PC-3 (cell line): ENCODE results near the gene MAPKAP1. TPM values are rescaled to one million over a fixed set of nuclear protein-coding genes. Genes with fewer than 3 reads are reported as not detected.

Source experiments
- ATAC-seq: fragments of 200-7000 bp; cut with Tn5 transposase; 2 replicates; pipeline ENCODE4 v1.9.1; 2020; ENCODE audit warnings: mild to moderate bottlenecking, moderate library complexity
- BruUV-seq: library from RNA; stranded (reverse); fragments of 400-500 nt; replicated peaks from 2 replicates; lab custom pipeline; 2021; lab: Mats Ljungman, UMichigan
- CTCF ChIA-PET: fragments of 300-600 bp; sonication (Branson Sonifier 250); formaldehyde crosslinking; loops from one replicate; lab custom pipeline; 2022; ENCODE audit warnings: antibody characterized with exemption; lab: Charles Lee
- POLR2A ChIA-PET: fragments of 300-600 bp; sonication (Branson Sonifier 250); formaldehyde crosslinking; loops from one replicate; lab custom pipeline; 2022; ENCODE audit warnings: antibody characterized with exemption; ENCODE audit not compliant: unreplicated experiment; lab: Charles Lee
- DNase-seq: peaks from one replicate; pipeline ENCODE4 v3.0.0-alpha.2; 2015
- H2AFZ ChIP-seq: fragments of 300-600 bp; sonication (generic); 2 replicates; pipeline ENCODE4 v1.6.0; 2016; ENCODE audit warnings: antibody characterized with exemption, low read length
- H3F3A ChIP-seq: fragments of 300-600 bp; sonication (generic); one replicate; pipeline ENCODE4 v1.6.0; 2017; ENCODE audit warnings: antibody characterized with exemption, low read length, control low read depth, mild to moderate bottlenecking; ENCODE audit not compliant: unreplicated experiment
- H3K27ac ChIP-seq: fragments of 300-600 bp; sonication (generic); 2 replicates; pipeline ENCODE4 v1.5.1; 2016; ENCODE audit warnings: mild to moderate bottlenecking, low read length
- H3K27me3 ChIP-seq: fragments of 300-600 bp; sonication (generic); 2 replicates; pipeline ENCODE4 v1.6.1; 2016; ENCODE audit warnings: low read length, mixed read lengths
- H3K36me3 ChIP-seq: fragments of 300-600 bp; sonication (generic); 2 replicates; pipeline ENCODE4 v1.6.1; 2016; ENCODE audit warnings: low read depth, mixed run types, low read length, mixed read lengths
- H3K4me1 ChIP-seq: fragments of 300-600 bp; sonication (generic); 2 replicates; pipeline ENCODE4 v1.5.1; 2016; ENCODE audit warnings: low read length; ENCODE audit not compliant: insufficient read depth
- H3K4me2 ChIP-seq: fragments of 300-600 bp; sonication (generic); 2 replicates; pipeline ENCODE4 v1.6.0; 2016; ENCODE audit warnings: low read length
- H3K4me3 ChIP-seq: fragments of 300-600 bp; sonication (generic); 2 replicates; pipeline ENCODE4 v1.5.1; 2016; ENCODE audit warnings: mild to moderate bottlenecking, low read length, mixed read lengths
- H3K79me2 ChIP-seq: fragments of 300-600 bp; sonication (generic); 2 replicates; pipeline ENCODE4 v1.6.1; 2017; ENCODE audit warnings: low read length, mixed read lengths
- H3K9ac ChIP-seq: fragments of 300-600 bp; sonication (generic); 2 replicates; pipeline ENCODE4 v1.6.0; 2016; ENCODE audit warnings: mild to moderate bottlenecking, low read length
- H3K9me2 ChIP-seq: fragments of 300-600 bp; sonication (generic); replicated peaks from 2 replicates; pipeline ENCODE4 v1.6.1; 2016; ENCODE audit warnings: mixed run types, low read length, mixed read lengths
- H3K9me3 ChIP-seq: fragments of 300-600 bp; sonication (generic); 2 replicates; pipeline ENCODE4 v1.6.1; 2016; ENCODE audit warnings: low read length, mixed read lengths
- H4K20me1 ChIP-seq: fragments of 300-600 bp; sonication (generic); 2 replicates; pipeline ENCODE4 v1.6.1; 2016; ENCODE audit warnings: low read length, mixed read lengths
- CTCF ChIP-seq: fragments of 300-600 bp; sonication (generic); conservative IDR thresholded peaks from 2 replicates; pipeline ENCODE4 v1.5.1; 2017; ENCODE audit warnings: antibody characterized with exemption, low read depth, mild to moderate bottlenecking, low read length
- EZH2 ChIP-seq: fragments of 300-600 bp; sonication (generic); IDR thresholded peaks from one replicate; pipeline ENCODE4 v1.6.1; 2017; ENCODE audit warnings: antibody characterized with exemption, mild to moderate bottlenecking, low read length; ENCODE audit not compliant: unreplicated experiment
- EZH2phosphoT487 ChIP-seq: fragments of 300-600 bp; sonication (generic); IDR thresholded peaks from 2 replicates; pipeline ENCODE4 v1.6.1; 2018; ENCODE audit warnings: mild to moderate bottlenecking, antibody characterized with exemption, low read length, borderline replicate concordance
- intact Hi-C: fragments of 100-400 bp; cut with micrococcal nuclease; formaldehyde crosslinking; loops from 2 replicates; pipeline ENCODE4 v1.9.0; 2023
- total RNA-seq: library from RNA; depleted of rRNA; stranded (reverse); fragments of >200 nt; gene quantifications from 2 replicates; pipeline ENCODE4 v1.2.3, GENCODE V29; 2014

Gene MAPKAP1
- total RNA-seq, 1 experiment from 2014 or later, result 128 TPM

GRCh38 chr9:125434986-125435775 is 271.8 kb downstream of the MAPKAP1 start:
- ChIA-PET POLR2A (no interaction called here), CTCF (no interaction called here)
- Histone ChIP-seq H3K27me3 (no peaks in the 10 kb centered on the region), H3K4me3 (no peak overlapping the region), H2AFZ (no peak overlapping the region), H3K79me2 (no peaks in the 10 kb centered on the region), H4K20me1 (no peaks in the 10 kb centered on the region), H3K4me2 (no peak overlapping the region), H3K9me2 (no peaks in the 10 kb centered on the region), H3K36me3 (no peaks in the 10 kb centered on the region), H3K9me3 (no peaks in the 10 kb centered on the region), H3K27ac (no peak overlapping the region), H3K9ac (no peak overlapping the region), H3K4me1 (no peaks in the 10 kb centered on the region), H3F3A (no peaks in the 10 kb centered on the region)
- ATAC-seq (no peak), DNase-seq (no peak)
- TF ChIP-seq EZH2phosphoT487, result no peak
- no peak for TF ChIP-seq CTCF
- no peak for TF ChIP-seq EZH2
- intact Hi-C loops, result no loop called here
- BruUV-seq, result no TSS peak

GRCh38 chr9:125433461-125434011 is 273.5 kb downstream of the MAPKAP1 start:
- no peak overlapping the region for H3K4me2 ChIP-seq
- ChIA-PET POLR2A (no interaction called here), CTCF (no interaction called here)
- TF ChIP-seq EZH2phosphoT487 (no peak), EZH2 (no peak), CTCF (no peak)
- H3K9ac ChIP-seq, result no peak overlapping the region
- no peak for DNase-seq
- BruUV-seq, result no TSS peak
- H3K9me2 ChIP-seq, result no peaks in the 10 kb centered on the region
- no peaks in the 10 kb centered on the region for H4K20me1 ChIP-seq
- H2AFZ ChIP-seq, result no peak overlapping the region
- no peak for ATAC-seq
- H3K4me1 ChIP-seq, result no peaks in the 10 kb centered on the region
- H3K27me3 ChIP-seq, result no peaks in the 10 kb centered on the region
- intact Hi-C loops, result no loop called here
- H3K4me3 ChIP-seq, result no peak overlapping the region
- H3K27ac ChIP-seq, result no peak overlapping the region
- no peaks in the 10 kb centered on the region for H3F3A ChIP-seq
- H3K36me3 ChIP-seq, result no peaks in the 10 kb centered on the region
- no peaks in the 10 kb centered on the region for H3K79me2 ChIP-seq
- no peaks in the 10 kb centered on the region for H3K9me3 ChIP-seq
